K562 (cell line): Measurements from ENCODE around the gene PRL.

Source experiments
- CBFA2T3 ChIP-seq: fragments of 450-650 bp; IDR thresholded peaks from 2 replicates; pipeline ENCODE4 v1.6.1; 2017
- CBX2 ChIP-seq: fragments of 200-600 bp; sonication (generic); IDR thresholded peaks from one replicate; pipeline ENCODE4 v1.6.1; 2012; ENCODE audit warnings: mild to moderate bottlenecking, low read length, inconsistent platforms; ENCODE audit not compliant: insufficient read depth, poor library complexity, severe bottlenecking
- CTCF ChIP-seq, 3 experiments: IDR thresholded peaks in 2 of 3; conservative IDR thresholded peaks in 1 of 3; 2 replicates each; pipeline ENCODE4 v1.5.1; 2011 to 2012; ENCODE audit warnings: low read length in 3 of 3, mild to moderate bottlenecking in 3 of 3, control low read depth in 2 of 3, improper control_type of control experiment in 1 of 3, inconsistent platforms in 1 of 3, low read depth in 1 of 3, mixed read lengths in 1 of 3, moderate library complexity in 1 of 3; ENCODE audit not compliant: insufficient read depth in 2 of 3
- EGR1 ChIP-seq: fragments of 450-650 bp; conservative IDR thresholded peaks from 2 replicates; pipeline ENCODE4 v1.6.1; 2017; ENCODE audit warnings: mild to moderate bottlenecking
- ETV6 ChIP-seq, 3 experiments: fragments of 150-350 bp in 1 of 3; sonication (generic) in 1 of 3; formaldehyde crosslinking in 1 of 3; IDR thresholded peaks; 2 replicates each; pipeline versions ENCODE4 v1.6.1 to v1.8.0; 2014 to 2022; ENCODE audit warnings: borderline replicate concordance in 2 of 3, low read depth in 2 of 3, antibody characterized with exemption in 1 of 3, low read length in 1 of 3, mild to moderate bottlenecking in 1 of 3, missing genetic modification reagents in 1 of 3
- NCOR1 ChIP-seq: fragments of 450-650 bp; IDR thresholded peaks from 2 replicates; pipeline ENCODE4 v1.6.1; 2016; ENCODE audit warnings: mild to moderate bottlenecking, moderate library complexity
- NR1H2 ChIP-seq: sonication (generic); formaldehyde crosslinking; IDR thresholded peaks from 2 replicates; pipeline ENCODE4 v1.4.0; 2020; ENCODE audit warnings: mild to moderate bottlenecking, missing genetic modification reagents
- SIN3A ChIP-seq, 2 experiments: fragments of 150-350 bp in 1 of 2; IDR thresholded peaks; 2 replicates each; pipeline ENCODE4 v1.6.1; 2011 to 2016; ENCODE audit warnings: borderline replicate concordance in 2 of 2, low read depth in 2 of 2, low read length in 2 of 2, mild to moderate bottlenecking in 2 of 2, moderate library complexity in 2 of 2; ENCODE audit not compliant: control insufficient read depth in 1 of 2
- STAG1 ChIP-seq: sonication (generic); formaldehyde crosslinking; IDR thresholded peaks from 2 replicates; pipeline ENCODE4 v1.5.0; 2020; ENCODE audit warnings: missing genetic modification reagents, borderline replicate concordance
- TCF7L2 ChIP-seq: fragments of 150-350 bp; IDR thresholded peaks from 2 replicates; pipeline ENCODE4 v1.6.1; 2016; ENCODE audit warnings: low read depth, mild to moderate bottlenecking, low read length, moderate library complexity
- TEAD1 ChIP-seq, 2 experiments: fragments of 450-650 bp in 1 of 2; sonication (generic) in 1 of 2; formaldehyde crosslinking; IDR thresholded peaks; 2 replicates each; pipeline versions ENCODE4 v1.4.0 to v1.8.0; 2020 to 2022; ENCODE audit warnings: mild to moderate bottlenecking in 2 of 2, missing genetic modification reagents in 1 of 2
- ZNF274 ChIP-seq: IDR thresholded peaks from 2 replicates; pipeline ENCODE4 v1.6.1; 2011; ENCODE audit warnings: low read depth, mild to moderate bottlenecking, low read length, moderate library complexity, borderline replicate concordance
- ZNF3 ChIP-seq: fragments of 250-450 bp; sonication (Bioruptor Pico); IDR thresholded peaks from 2 replicates; pipeline ENCODE4 v1.5.0; 2021; ENCODE audit warnings: mild to moderate bottlenecking, moderate library complexity
- ZNF561 ChIP-seq: fragments of 450-650 bp; formaldehyde crosslinking; conservative IDR thresholded peaks from 2 replicates; pipeline ENCODE4 v1.4.0; 2020; ENCODE audit warnings: mild to moderate bottlenecking, moderate library complexity

DNA sequence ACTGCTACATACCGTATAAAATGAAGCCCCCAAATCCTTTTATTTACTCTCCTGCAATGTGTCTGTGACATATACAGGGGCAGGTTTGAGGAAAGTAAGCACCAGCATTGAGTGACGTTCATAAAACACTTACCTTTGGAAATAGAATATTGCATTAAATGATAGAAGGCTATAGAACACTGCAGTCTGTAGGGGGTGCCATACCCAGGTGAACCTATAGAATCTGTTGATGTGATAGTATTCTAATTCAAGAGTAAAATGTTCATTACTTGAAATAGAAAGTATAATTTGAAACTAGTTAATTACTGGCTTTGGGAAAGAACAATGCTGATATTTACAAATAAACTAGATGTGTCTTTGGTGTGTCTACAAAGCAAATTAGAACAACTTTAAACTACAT is 47.0 kb upstream of the PRL start:
- no peak for TF ChIP-seq ZNF3 (CRISPR knock-in tag)
- TF ChIP-seq TCF7L2: no peak
- TF ChIP-seq CTCF (IDR thresholded peaks at IDR 0.05 in 2 of 3, conservative IDR thresholded peaks at IDR 0.05 in 1 of 3; ENCODE audit: insufficient read depth in 2 of 3, low read depth in 1 of 3, low read length in 3 of 3): no peak
- no peak for TF ChIP-seq ETV6 (IDR thresholded peaks at IDR 0.05; ENCODE audit: borderline replicate concordance in 1 of 2, low read depth in 2 of 2, low read length in 1 of 2)
- no peak for TF ChIP-seq ETV6 (CRISPR knock-in tag; IDR thresholded peaks at IDR 0.05; ENCODE audit: borderline replicate concordance)
- no peak for TF ChIP-seq NCOR1
- no peak for TF ChIP-seq SIN3A (IDR thresholded peaks at IDR 0.05; ENCODE audit: borderline replicate concordance in 2 of 2, control insufficient read depth in 1 of 2, low read depth in 2 of 2, low read length in 2 of 2)
- no peak for TF ChIP-seq NR1H2 (CRISPR knock-in tag)
- TF ChIP-seq STAG1 (CRISPR knock-in tag): no peak
- TF ChIP-seq TEAD1 (CRISPR knock-in tag; IDR thresholded peaks at IDR 0.05): no peak
- no peak for TF ChIP-seq EGR1
- no peak for TF ChIP-seq CBX2
- TF ChIP-seq ZNF561: no peak
- TF ChIP-seq CBFA2T3: no peak
- no peak for TF ChIP-seq ZNF274
